ENCODE data around the gene ARHGAP1.

Gene ARHGAP1

DNA sequence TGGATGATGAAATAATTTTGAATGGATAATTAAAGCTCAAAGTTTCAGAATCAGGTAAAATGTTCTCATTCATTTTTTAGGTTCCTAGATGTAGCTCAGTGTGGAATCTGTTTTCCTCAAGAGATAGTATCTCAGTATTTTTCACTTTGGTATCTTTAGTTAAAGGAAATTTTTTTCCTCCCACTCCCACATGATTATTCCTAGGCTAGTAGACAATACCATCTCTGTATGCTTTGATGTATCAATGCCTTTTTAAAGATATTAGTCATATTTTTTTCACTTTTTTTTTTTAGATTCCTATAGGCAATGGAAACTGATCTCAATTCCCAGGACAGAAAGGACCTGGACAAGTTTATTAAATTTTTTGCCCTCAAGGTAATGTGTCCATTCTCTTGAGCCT, 56.4 kb downstream of the ARHGAP1 start:
- no peak for FAIRE-seq
- no peak for DNase-seq (ENCODE audit: insufficient read length, low spot score)

DNA sequence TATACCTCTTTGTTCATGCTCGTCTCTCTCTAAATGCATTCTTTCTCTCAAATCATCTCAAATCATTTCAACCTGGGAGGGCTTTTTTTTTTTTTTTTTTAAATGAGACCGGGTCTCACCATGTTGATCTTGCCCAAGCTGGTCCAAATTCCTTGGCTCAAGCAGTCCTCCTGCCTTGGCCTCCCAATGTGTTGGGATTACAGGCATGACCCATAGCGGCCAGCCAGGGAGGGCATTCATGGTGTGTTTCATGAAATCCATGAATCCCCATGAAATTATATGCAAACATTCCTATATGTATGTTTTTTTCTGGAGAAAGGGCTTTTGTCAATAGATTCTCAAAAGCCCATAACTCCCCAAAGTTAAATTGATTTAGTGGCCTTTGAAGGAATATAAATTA, 56.9 kb downstream of the ARHGAP1 start:
- DNase-seq (ENCODE audit: insufficient read length, low spot score) (no peak), FAIRE-seq (no peak)

DNA sequence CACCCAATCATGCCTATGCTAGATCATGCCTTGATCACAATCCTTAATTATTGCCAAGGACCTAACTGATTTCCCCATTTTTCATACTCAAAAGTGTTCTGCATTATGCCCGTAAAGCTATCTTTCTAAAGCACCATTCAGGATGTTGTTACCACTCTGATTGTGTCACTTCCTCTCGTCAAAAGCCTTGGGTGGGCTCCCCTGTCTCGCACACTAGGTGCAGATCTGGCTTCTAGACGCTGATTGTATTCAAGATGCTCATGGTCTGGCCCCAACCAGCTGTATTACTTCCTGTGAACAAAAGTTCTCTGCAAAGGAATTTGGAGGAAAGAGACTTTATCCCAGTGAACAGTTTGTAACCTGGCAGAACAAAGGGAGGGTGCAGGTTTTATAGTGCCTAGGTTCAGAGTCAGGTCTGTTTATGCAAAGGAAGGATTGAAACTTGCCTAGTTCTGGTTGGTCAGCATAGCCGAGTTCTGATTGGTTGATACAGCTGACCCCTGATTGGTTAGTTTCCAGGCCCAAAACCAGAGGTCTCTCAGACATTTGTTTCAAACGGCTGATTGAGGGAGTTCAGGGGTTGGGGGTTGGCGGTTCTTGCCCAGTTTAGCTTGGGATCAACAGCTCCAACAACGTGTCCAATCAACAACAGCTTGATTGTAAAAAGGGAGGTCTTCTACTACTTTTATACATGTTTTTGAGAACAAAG, 57.6 kb downstream of the ARHGAP1 start:
- no peak for FAIRE-seq
- no peak for DNase-seq (ENCODE audit: insufficient read length, low spot score)

DNA sequence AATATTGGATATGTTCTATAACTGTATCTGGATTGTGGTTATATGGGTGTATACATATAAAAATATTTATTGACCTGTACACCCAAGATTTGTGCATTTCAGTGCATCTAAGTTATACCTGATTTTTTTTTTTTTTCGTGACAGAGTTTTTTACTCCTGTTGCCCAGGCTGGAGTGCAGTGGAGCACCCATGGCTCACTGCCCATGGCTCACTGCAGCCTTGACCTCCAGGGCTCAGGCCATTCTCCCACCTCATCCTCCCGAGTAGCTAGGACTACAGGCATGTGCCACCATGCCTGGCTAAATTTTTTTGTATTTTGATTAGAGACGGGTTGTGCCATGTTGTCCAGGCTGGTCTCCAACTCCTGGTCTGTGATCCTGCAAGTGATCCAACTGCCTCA, 58.8 kb downstream of the ARHGAP1 start:
- FAIRE-seq (no peak), DNase-seq (ENCODE audit: insufficient read length, low spot score) (no peak)

DNA sequence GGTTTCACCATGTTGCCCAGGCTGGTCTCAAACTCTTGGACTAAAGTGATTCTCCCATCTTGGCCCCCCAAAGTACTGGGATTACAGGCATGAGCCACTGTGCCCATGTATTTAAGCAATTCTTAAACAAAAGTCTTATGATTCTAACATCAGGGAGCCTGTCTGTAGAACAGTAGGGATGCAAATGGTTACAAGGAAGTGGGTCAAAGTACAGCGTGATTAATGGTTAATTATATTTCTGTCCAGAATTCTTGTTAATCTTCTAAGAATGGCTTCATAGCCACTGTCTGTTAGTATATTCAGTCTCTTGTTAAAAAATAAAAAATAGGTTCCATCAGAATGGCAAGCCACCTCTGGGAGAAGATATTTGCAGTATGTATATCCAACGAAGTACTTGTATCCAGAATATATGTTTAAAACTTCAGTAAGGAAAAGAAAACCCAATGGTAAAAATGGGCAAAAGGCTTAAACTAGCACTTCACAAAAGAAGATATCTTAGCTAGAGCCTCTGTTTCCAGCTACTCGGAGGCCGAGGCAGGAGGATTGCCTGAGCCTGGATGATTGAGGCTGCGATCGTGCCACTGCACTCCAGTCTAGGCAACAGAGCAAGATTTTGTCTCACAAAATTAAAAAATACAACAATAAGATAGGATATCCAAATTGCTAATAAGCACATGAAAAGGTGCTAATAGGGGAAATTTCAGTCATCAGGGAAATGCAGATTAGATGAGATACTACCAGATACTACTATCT, 60.2 kb downstream of the ARHGAP1 start:
- no peak for FAIRE-seq
- DNase-seq (ENCODE audit: insufficient read length, low spot score): no peak

DNA sequence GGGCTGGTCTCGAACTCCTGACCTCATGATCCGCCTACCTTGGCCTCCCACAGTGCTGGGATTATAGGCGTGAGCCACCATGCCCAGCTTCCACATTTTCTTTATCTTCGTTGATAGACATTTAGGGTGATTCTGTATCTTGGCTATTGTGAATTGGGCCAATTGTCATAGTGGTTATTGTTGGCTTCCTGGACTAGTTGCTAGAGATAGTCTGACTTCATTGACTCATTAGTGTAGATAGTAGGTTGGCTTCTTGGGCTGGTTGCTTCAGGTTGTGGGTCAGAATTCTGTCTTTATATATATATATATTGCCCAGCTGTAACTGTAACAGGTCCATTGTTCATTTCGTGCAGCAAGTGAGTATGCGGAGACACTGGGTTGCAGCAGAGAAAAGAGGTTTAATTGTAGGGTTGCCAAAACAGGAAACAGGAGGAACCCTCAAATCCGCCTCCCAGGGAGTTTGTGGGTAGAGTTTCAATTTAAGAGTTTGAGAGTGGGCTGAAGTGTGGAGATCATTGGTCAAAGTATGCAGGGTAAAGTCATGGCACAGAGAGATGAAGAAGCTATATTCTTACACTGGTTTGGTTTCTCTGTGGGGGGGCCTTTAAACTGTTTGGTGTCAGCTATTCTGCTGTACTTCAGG, 61.1 kb downstream of the ARHGAP1 start:
- FAIRE-seq (no peak), DNase-seq (ENCODE audit: insufficient read length, low spot score) (no peak)

DNA sequence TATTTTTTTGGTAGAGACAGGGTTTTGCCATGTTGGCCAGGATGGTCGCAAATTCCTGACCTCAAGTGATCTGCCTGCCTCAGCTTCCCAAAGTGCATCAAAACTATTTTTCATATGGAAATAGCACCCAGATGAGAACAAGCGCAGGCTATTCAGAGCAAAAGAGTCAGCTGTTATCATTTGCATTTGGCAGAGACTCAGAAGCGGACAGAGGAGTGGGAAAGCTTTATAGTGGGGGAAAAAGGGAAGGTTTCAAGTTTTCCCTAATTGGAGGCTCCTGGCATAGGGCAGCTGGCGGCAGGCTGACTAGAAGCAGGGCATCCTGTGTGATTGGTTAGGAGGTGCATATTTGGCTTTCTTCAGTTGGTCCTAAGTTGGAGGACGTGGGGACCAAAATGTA, 62.9 kb downstream of the ARHGAP1 start:
- FAIRE-seq (no peak), DNase-seq (ENCODE audit: insufficient read length, low spot score) (no peak)

DNA sequence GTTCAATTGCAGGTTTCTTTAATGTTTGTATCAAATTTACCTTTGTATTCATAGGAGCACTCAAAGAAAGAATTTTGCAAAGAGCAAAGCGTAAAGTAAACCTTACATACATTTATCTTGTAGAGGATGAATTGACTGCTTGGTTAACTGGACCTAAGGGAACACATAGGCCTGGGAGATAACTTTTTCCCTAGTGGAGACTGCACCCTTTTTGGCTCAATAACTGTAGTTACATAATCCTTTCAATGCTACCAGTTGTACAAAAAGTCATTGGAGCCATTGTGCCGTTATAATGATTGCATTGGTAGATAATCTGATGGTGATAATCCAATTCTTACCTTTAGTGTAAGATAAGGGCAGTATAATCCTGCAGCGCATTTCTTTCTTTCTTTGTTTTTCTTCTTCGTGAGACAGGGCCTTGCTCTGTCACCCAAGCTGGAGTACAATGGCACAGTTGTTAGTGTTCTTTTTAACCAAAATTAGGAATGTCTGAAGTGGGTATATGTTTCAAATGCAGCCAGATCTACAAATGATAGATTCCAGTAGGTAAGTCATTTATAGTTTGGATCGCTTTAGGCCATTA, 64.8 kb downstream of the ARHGAP1 start:
- DNase-seq (ENCODE audit: insufficient read length, low spot score) (no peak), FAIRE-seq (no peak)

DNA sequence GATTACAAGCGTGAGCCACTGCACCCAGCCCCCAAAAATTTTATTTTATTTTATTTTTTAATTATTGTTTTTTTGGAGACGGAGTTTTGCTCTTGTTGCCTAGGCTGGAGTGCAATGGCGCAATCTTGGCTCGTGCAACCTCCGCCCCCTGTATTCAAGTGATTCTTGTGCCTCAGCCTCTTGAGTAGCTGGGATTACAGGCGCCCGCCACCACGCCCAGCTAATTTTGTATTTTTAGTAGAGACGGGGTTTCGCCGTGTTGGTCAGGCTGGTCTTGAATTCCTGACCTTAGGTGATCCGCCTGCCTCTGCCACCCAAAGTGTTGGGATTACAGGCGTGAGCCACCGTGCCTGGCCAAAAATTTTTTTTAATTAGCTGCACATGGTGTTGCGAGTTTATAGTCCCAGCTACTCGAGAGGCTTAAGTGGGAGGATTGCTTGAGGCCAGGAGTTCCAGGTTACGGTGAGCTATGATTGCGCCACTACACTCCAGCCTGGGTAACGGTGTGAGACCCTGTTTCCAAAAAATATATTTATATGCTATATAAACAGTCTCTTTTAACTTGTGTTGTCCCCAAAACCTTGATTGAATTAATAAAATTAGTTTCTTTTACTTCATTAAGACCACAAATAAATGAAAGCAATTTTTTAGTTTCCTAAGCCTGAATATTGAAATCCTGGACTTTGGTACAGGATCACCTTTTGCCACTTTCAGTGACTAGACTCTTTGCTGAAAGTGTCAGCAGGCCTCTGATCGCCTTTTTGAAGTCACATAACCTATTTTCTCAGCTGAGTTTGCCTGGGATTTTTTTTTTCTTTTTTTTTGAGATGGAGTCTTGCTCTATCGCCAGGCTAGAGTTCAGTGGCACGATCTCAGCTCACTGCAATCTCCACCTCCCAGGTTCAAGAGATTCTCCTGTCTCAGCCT, 66.9 kb downstream of the ARHGAP1 start:
- FAIRE-seq (no peak), DNase-seq (ENCODE audit: insufficient read length, low spot score) (no peak)

DNA sequence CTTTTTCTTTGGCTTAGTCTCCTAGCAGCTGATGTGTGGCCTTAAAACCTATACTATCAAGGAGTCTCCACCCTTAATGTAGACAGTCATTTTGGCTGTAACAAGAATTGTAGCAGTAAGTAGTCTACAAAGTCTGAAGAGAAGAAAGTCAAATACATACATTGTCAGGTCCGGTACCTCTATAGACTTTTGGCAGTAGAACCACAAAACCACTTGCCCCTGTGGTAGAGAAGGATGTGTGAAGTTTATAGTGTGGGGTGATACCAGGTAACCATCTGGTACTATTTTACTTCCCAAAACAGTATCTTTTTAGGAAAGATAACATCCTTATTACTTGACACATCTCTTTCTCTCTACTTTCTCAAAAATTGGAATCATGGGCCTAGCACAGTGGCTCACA, 67.9 kb downstream of the ARHGAP1 start:
- FAIRE-seq (no peak), DNase-seq (ENCODE audit: insufficient read length, low spot score) (no peak)

DNA sequence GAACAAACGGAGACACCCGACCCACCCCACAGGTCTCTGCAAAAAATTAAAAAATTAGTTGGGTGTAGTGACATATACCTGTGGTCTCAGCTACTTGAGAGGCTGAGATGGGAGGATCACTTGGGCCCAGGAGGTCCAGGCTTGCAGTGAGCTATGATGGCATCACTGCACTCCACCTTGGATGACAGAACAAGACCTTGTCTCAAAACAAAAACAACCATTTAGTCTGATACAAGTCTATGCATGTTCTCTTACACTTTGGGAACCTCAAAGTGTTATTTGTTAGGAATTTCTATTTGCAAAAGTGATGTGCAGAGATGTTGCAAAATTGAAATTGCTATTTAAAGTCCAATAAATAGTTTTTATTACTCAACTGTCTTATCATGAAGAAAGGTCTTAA, 68.7 kb downstream of the ARHGAP1 start:
- FAIRE-seq: no peak
- DNase-seq (ENCODE audit: insufficient read length, low spot score): no peak

DNA sequence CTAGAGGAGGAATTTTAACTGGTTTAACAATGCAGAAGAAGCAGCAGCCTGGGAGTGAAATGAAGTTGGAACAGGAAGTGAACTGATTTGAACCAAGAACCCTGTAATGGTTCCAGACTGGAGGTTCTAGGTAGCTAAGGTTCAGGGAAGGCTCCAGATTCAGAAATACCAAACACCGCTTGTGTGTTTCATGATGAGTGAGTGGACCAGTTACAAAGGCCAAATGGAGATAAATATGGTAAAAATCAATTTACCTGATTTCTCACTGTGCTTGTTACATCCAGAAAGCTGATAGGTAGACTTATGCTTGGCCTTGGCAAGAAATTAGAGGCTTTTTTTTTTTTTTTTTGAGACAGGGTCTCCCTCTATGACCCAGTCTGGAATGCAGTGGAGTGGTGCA, 70.2 kb downstream of the ARHGAP1 start:
- FAIRE-seq (no peak), DNase-seq (ENCODE audit: insufficient read length, low spot score) (no peak)

DNA sequence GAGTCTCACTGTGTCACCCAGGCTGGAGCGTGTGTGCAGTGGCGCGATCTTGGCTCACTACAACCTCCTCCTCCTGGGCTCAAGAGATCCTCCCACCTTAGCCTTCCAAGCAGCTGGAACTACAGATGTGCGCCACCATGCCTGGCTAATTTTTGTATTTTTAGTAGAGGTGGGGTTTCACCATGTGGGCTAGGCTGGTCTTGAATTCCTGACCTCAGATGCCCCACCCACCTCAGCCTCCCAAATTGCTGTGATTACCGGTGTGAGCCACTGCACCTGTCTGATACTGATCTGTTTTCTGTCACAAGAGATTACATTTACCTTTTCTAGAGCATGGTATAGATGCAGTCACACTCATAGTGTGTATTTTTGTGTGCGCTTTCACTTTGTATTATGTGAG, 71.5 kb downstream of the ARHGAP1 start:
- no peak for FAIRE-seq
- DNase-seq (ENCODE audit: insufficient read length, low spot score): no peak

Measured in GM19239 (cell line).